Muscle layer of duodenum (tissue), 2 donors: ENCODE data around the gene HLCS.

Source experiments
- H3K27ac ChIP-seq: one replicate; pipeline ENCODE4 v1.7.0; 2013; ENCODE audit warnings: mild to moderate bottlenecking, low read length
- H3K27me3 ChIP-seq: one replicate; pipeline ENCODE4 v1.7.0; 2013; ENCODE audit warnings: low read depth, mild to moderate bottlenecking, control low read depth, low read length
- H3K36me3 ChIP-seq, 2 donors: one replicate each; pipeline ENCODE4 v1.7.0; 2013; ENCODE audit warnings: low read length in 2 of 2, control low read depth in 1 of 2, mild to moderate bottlenecking in 1 of 2; ENCODE audit not compliant: insufficient read depth in 2 of 2, control insufficient read depth in 1 of 2
- H3K4me1 ChIP-seq, 2 donors: one replicate each; pipeline ENCODE4 v1.7.0; 2013; ENCODE audit warnings: low read length in 2 of 2, mild to moderate bottlenecking in 2 of 2, control low read depth in 1 of 2, moderate library complexity in 1 of 2; ENCODE audit not compliant: insufficient read depth in 2 of 2, control insufficient read depth in 1 of 2
- H3K4me3 ChIP-seq, 2 donors: one replicate each; pipeline ENCODE4 v1.7.0; 2013; ENCODE audit warnings: low read length in 2 of 2, low read depth in 1 of 2, mild to moderate bottlenecking in 1 of 2
- H3K9me3 ChIP-seq, 2 donors: one replicate each; pipeline ENCODE4 v1.7.0; 2013; ENCODE audit warnings: low read length in 2 of 2, control low read depth in 1 of 2, mild to moderate bottlenecking in 1 of 2; ENCODE audit not compliant: control insufficient read depth in 1 of 2
- donor health status: healthy.

The HLCS gene

GRCh38 chr21:36887963-36888362 lies 78.5 kb downstream of the HLCS start:
- Histone ChIP-seq H3K36me3 (peaks cover 0 to 5% of the 10 kb centered on the region in 2 donors), H3K4me3 (no peak overlapping the region), H3K27me3 (no peaks in the 10 kb centered on the region), H3K27ac (no peak overlapping the region), H3K9me3 (no peaks in the 10 kb centered on the region), H3K4me1 (no peaks in the 10 kb centered on the region)

GRCh38 chr21:36883532-36884486 lies 82.7 kb downstream of the HLCS start:
- H3K27ac ChIP-seq = no peak overlapping the region
- H3K9me3 ChIP-seq = no peaks in the 10 kb centered on the region
- no peaks in the 10 kb centered on the region for H3K4me1 ChIP-seq
- no peak overlapping the region for H3K4me3 ChIP-seq
- no peaks in the 10 kb centered on the region for H3K36me3 ChIP-seq
- H3K27me3 ChIP-seq = no peaks in the 10 kb centered on the region

GRCh38 chr21:36882776-36883175 lies 83.7 kb downstream of the HLCS start:
- H3K36me3 ChIP-seq = no peaks in the 10 kb centered on the region
- H3K27me3 ChIP-seq = no peaks in the 10 kb centered on the region
- H3K4me1 ChIP-seq = no peaks in the 10 kb centered on the region
- H3K4me3 ChIP-seq = no peak overlapping the region
- peaks cover 0 to 2% of the 10 kb centered on the region in 2 donors for H3K9me3 ChIP-seq
- no peak overlapping the region for H3K27ac ChIP-seq

GRCh38 chr21:36881228-36881627 lies 85.2 kb downstream of the HLCS start:
- no peaks in the 10 kb centered on the region for H3K4me1 ChIP-seq
- no peak overlapping the region for H3K4me3 ChIP-seq
- H3K27ac ChIP-seq = no peak overlapping the region
- H3K27me3 ChIP-seq = no peaks in the 10 kb centered on the region
- no peaks in the 10 kb centered on the region for H3K36me3 ChIP-seq
- peaks cover 0 to 3% of the 10 kb centered on the region in 2 donors for H3K9me3 ChIP-seq

GRCh38 chr21:36879827-36880226 lies 86.6 kb downstream of the HLCS start:
- Histone ChIP-seq H3K27me3 (no peaks in the 10 kb centered on the region), H3K4me1 (no peaks in the 10 kb centered on the region), H3K36me3 (no peaks in the 10 kb centered on the region), H3K4me3 (no peak overlapping the region), H3K27ac (no peak overlapping the region), H3K9me3 (peaks cover 0 to 3% of the 10 kb centered on the region in 2 donors)

GRCh38 chr21:36877741-36878140 lies 88.7 kb downstream of the HLCS start:
- H3K36me3 ChIP-seq = no peaks in the 10 kb centered on the region
- H3K4me1 ChIP-seq = no peaks in the 10 kb centered on the region
- H3K27ac ChIP-seq = no peak overlapping the region
- H3K4me3 ChIP-seq = no peak overlapping the region
- peaks cover 0 to 3% of the 10 kb centered on the region in 2 donors for H3K9me3 ChIP-seq
- H3K27me3 ChIP-seq = no peaks in the 10 kb centered on the region

- no peak overlapping the region for H3K27ac ChIP-seq
- H3K4me1 ChIP-seq = no peaks in the 10 kb centered on the region
- no peak overlapping the region for H3K4me3 ChIP-seq
- peaks cover 0 to 3% of the 10 kb centered on the region in 2 donors for H3K9me3 ChIP-seq
- no peaks in the 10 kb centered on the region for H3K27me3 ChIP-seq
- no peaks in the 10 kb centered on the region for H3K36me3 ChIP-seq
Observed at GRCh38 chr21:36874665-36875064, 91.8 kb downstream of the HLCS start.

GRCh38 chr21:36873513-36873912 lies 93.0 kb downstream of the HLCS start:
- no peak overlapping the region for H3K4me3 ChIP-seq
- H3K9me3 ChIP-seq = peaks cover 0 to 3% of the 10 kb centered on the region in 2 donors
- H3K36me3 ChIP-seq = no peaks in the 10 kb centered on the region
- no peak overlapping the region for H3K27ac ChIP-seq
- no peaks in the 10 kb centered on the region for H3K27me3 ChIP-seq
- H3K4me1 ChIP-seq = no peaks in the 10 kb centered on the region

- no peaks in the 10 kb centered on the region for H3K4me1 ChIP-seq
- no peaks in the 10 kb centered on the region for H3K27me3 ChIP-seq
- H3K27ac ChIP-seq = no peak overlapping the region
- no peaks in the 10 kb centered on the region for H3K36me3 ChIP-seq
- H3K4me3 ChIP-seq = no peak overlapping the region
- no peaks in the 10 kb centered on the region for H3K9me3 ChIP-seq
Observed at GRCh38 chr21:36867291-36867905, 99.1 kb downstream of the HLCS start.

GRCh38 chr21:36866419-36866818 lies 100.0 kb downstream of the HLCS start:
- H3K9me3 ChIP-seq = no peaks in the 10 kb centered on the region
- H3K4me3 ChIP-seq = no peak overlapping the region
- no peaks in the 10 kb centered on the region for H3K36me3 ChIP-seq
- no peak overlapping the region for H3K27ac ChIP-seq
- H3K4me1 ChIP-seq = no peaks in the 10 kb centered on the region
- no peaks in the 10 kb centered on the region for H3K27me3 ChIP-seq

- Histone ChIP-seq H3K27ac (no peak overlapping the region), H3K4me3 (no peak overlapping the region), H3K27me3 (no peaks in the 10 kb centered on the region), H3K9me3 (no peaks in the 10 kb centered on the region), H3K36me3 (no peaks in the 10 kb centered on the region), H3K4me1 (peaks cover 8% of the 10 kb centered on the region in 2 donors)
Observed at GRCh38 chr21:36864974-36865373, 101.5 kb downstream of the HLCS start.
